IMR-90 (cell line): ENCODE results near the gene THAP5. TPM values are rescaled to one million over a fixed set of nuclear protein-coding genes. Genes with fewer than 3 reads are reported as not detected.
"Not testable (repeated sequence)": the region's sequence is repeated elsewhere in the genome, so short reads cannot be mapped to it uniquely, and the experiment has no call there.

Experiments used
- ATAC-seq: fragments of 200-7000 bp; cut with Tn5 transposase; 2 replicates; pipeline ENCODE4 v1.9.1; 2020; ENCODE audit warnings: low read depth, mild to moderate bottlenecking, moderate library complexity
- BruUV-seq: library from RNA; stranded (reverse); fragments of 400-500 nt; replicated peaks from 2 replicates; lab custom pipeline; 2021; lab: Mats Ljungman, UMichigan
- CTCF ChIA-PET: fragments of 300-600 bp; formaldehyde crosslinking; extraction: SDS; loops from one replicate; lab custom pipeline; 2021; ENCODE audit warnings: antibody characterized with exemption; lab: Yijun Ruan, JAX
- POLR2A ChIA-PET: fragments of 300-600 bp; sonication (Branson Sonifier 250); formaldehyde crosslinking; loops from one replicate; lab custom pipeline; 2022; ENCODE audit warnings: antibody characterized with exemption; ENCODE audit not compliant: unreplicated experiment; lab: Charles Lee
- DNase-seq: peaks from one replicate; pipeline ENCODE4 v3.0.0; 2013
- H2AFZ ChIP-seq: replicated peaks from 2 replicates; pipeline ENCODE3; 2013; ENCODE audit warnings: low read length, mild to moderate bottlenecking; ENCODE audit not compliant: poor library complexity
- H2AK5ac ChIP-seq: 2 replicates; pipeline ENCODE4 v1.6.1; 2013; ENCODE audit warnings: low read depth, low read length, inconsistent platforms
- H2AK9ac ChIP-seq: replicated peaks from 2 replicates; pipeline ENCODE3; 2013; ENCODE audit warnings: mild to moderate bottlenecking, low read depth, low read length, moderate library complexity; ENCODE audit not compliant: poor library complexity
- H2BK120ac ChIP-seq: 2 replicates; pipeline ENCODE4 v1.6.1; 2013; ENCODE audit warnings: low read depth, low read length, inconsistent platforms
- H2BK15ac ChIP-seq: 3 replicates; pipeline ENCODE4 v1.6.1; 2013; ENCODE audit warnings: low read depth, low read length, inconsistent platforms
- H2BK20ac ChIP-seq: 2 replicates; pipeline ENCODE4 v1.6.1; 2013; ENCODE audit warnings: low read depth, mild to moderate bottlenecking, inconsistent platforms, low read length, moderate library complexity
- H2BK5ac ChIP-seq: 2 replicates; pipeline ENCODE4 v1.6.1; 2013; ENCODE audit warnings: mild to moderate bottlenecking, low read depth, low read length, inconsistent platforms; ENCODE audit not compliant: poor library complexity, severe bottlenecking
- H3K14ac ChIP-seq: replicated peaks from 2 replicates; pipeline ENCODE4 v1.6.1; 2013; ENCODE audit warnings: low read depth, low read length, inconsistent platforms
- H3K18ac ChIP-seq: 2 replicates; pipeline ENCODE4 v1.6.1; 2013; ENCODE audit warnings: low read depth, low read length, control low read depth
- H3K23ac ChIP-seq: 2 replicates; pipeline ENCODE4 v1.6.1; 2013; ENCODE audit warnings: low read depth, low read length, inconsistent platforms
- H3K27ac ChIP-seq: 2 replicates; pipeline ENCODE4 v1.5.1; 2013; ENCODE audit warnings: mild to moderate bottlenecking, control low read depth, low read length; ENCODE audit not compliant: insufficient read depth
- H3K27me3 ChIP-seq: 2 replicates; pipeline ENCODE4 v1.6.1; 2013; ENCODE audit warnings: low read length; ENCODE audit not compliant: control insufficient read depth, insufficient read depth
- H3K36me3 ChIP-seq: 2 replicates; pipeline ENCODE4 v1.6.1; 2013; ENCODE audit warnings: low read length, mixed read lengths; ENCODE audit not compliant: control insufficient read depth, insufficient read depth
- H3K4ac ChIP-seq: 2 replicates; pipeline ENCODE4 v1.6.1; 2013; ENCODE audit warnings: low read depth, low read length, inconsistent platforms
- H3K4me1 ChIP-seq: 2 replicates; pipeline ENCODE4 v1.6.1; 2013; ENCODE audit warnings: low read length, mixed read lengths; ENCODE audit not compliant: control insufficient read depth, insufficient read depth
- H3K4me2 ChIP-seq: 2 replicates; pipeline ENCODE4 v1.6.1; 2013; ENCODE audit warnings: low read depth, mild to moderate bottlenecking, control low read depth, low read length, moderate library complexity
- H3K4me3 ChIP-seq: 2 replicates; pipeline ENCODE4 v1.5.1; 2013; ENCODE audit warnings: low read depth, mild to moderate bottlenecking, control low read depth, low read length, moderate library complexity; ENCODE audit not compliant: insufficient read depth
- H3K56ac ChIP-seq: 2 replicates; pipeline ENCODE4 v1.6.1; 2013; ENCODE audit warnings: low read length, inconsistent platforms; ENCODE audit not compliant: insufficient read depth; ENCODE audit errors: extremely low read depth
- H3K79me1 ChIP-seq, 2 experiments: 2 replicates each; pipeline ENCODE4 v1.6.1; 2013; ENCODE audit warnings: low read length in 2 of 2, inconsistent platforms in 1 of 2, low read depth in 1 of 2
- H3K9ac ChIP-seq: 2 replicates; pipeline ENCODE4 v1.6.1; 2013; ENCODE audit warnings: low read depth, low read length, control low read depth
- H3K9me1 ChIP-seq: 2 replicates; pipeline ENCODE4 v1.6.1; 2013; ENCODE audit warnings: low read length, inconsistent platforms; ENCODE audit not compliant: insufficient read depth
- H3K9me3 ChIP-seq: 2 replicates; pipeline ENCODE4 v1.6.1; 2013; ENCODE audit warnings: low read length; ENCODE audit not compliant: control insufficient read depth, insufficient read depth
- H4K20me1 ChIP-seq: 2 replicates; pipeline ENCODE4 v1.6.1; 2013; ENCODE audit warnings: low read length, inconsistent platforms; ENCODE audit not compliant: insufficient read depth
- H4K5ac ChIP-seq: 2 replicates; pipeline ENCODE4 v1.6.1; 2013; ENCODE audit warnings: mild to moderate bottlenecking, low read depth, low read length, control low read depth
- H4K8ac ChIP-seq, 2 experiments: 2 replicates each; pipeline ENCODE4 v1.6.1; 2013; ENCODE audit warnings: low read depth in 2 of 2, low read length in 2 of 2, control low read depth in 1 of 2, inconsistent platforms in 1 of 2
- H4K91ac ChIP-seq: 2 replicates; pipeline ENCODE4 v1.6.1; 2013; ENCODE audit warnings: low read depth, low read length, inconsistent platforms; ENCODE audit not compliant: insufficient read depth
- BHLHE40 ChIP-seq: fragments of 150-350 bp; IDR thresholded peaks from 2 replicates; pipeline ENCODE4 v1.6.1; 2016; ENCODE audit warnings: mild to moderate bottlenecking, low read depth, low read length
- MAFK ChIP-seq: IDR thresholded peaks from 2 replicates; pipeline ENCODE4 v1.6.1; 2012; ENCODE audit warnings: low read depth, low read length, improper control_type of control experiment
- MXI1 ChIP-seq: IDR thresholded peaks from 2 replicates; pipeline ENCODE4 v1.6.1; 2012; ENCODE audit warnings: low read depth, mild to moderate bottlenecking, low read length, moderate library complexity, borderline replicate concordance
- POLR2A ChIP-seq: IDR thresholded peaks from 2 replicates; pipeline ENCODE4 v1.6.1; 2012; ENCODE audit warnings: mild to moderate bottlenecking, low read depth, low read length
- USF2 ChIP-seq: fragments of 150-350 bp; IDR thresholded peaks from 2 replicates; pipeline ENCODE4 v1.6.1; 2017; ENCODE audit warnings: mild to moderate bottlenecking, antibody characterized with exemption, low read length, low read depth
- WGBS, 2 experiments: methylation state at CpG; one replicate each; pipeline versions ENCODE4 v1.1.5 to v1.1.7; 2013; ENCODE audit warnings: missing lambda C conversion rate in 2 of 2; ENCODE audit not compliant: insufficient read length in 1 of 2; ENCODE audit errors: extremely low coverage in 2 of 2; 5-methylcytosine and 5-hydroxymethylcytosine counted together
- dilution Hi-C: fragments of 300-500 bp; cut with HindIII; formaldehyde crosslinking; loops from one replicate; pipeline ENCODE4 v1.14.3; 2018; ENCODE audit warnings: low sequenced_read_pairs; ENCODE audit not compliant: unreplicated experiment
- in situ Hi-C: fragments of 300-500 bp; cut with MboI; formaldehyde crosslinking; loops from 3 replicates; pipeline ENCODE4 v1.14.3; 2019; ENCODE audit warnings: low sequenced_read_pairs, inconsistent platforms, mixed read lengths
- intact Hi-C: fragments of 100-400 bp; cut with micrococcal nuclease; formaldehyde crosslinking; loops from 2 replicates; pipeline ENCODE4 v1.10.0; 2022
- polyA plus RNA-seq, 3 experiments: library from polyadenylated mRNA; depleted of rRNA; stranded (reverse); fragments of >200 nt; gene quantifications; 2 replicates each; pipeline ENCODE4 v1.2.3, GENCODE V29; 2012; ENCODE audit warnings: low replicate concordance in 1 of 3
- total RNA-seq: library from RNA; depleted of rRNA; stranded (reverse); fragments of >200 nt; gene quantifications from 2 replicates; pipeline ENCODE4 v1.2.3, GENCODE V29; 2012
- TF ChIP-seq, protein P1 (sequence below): conservative IDR thresholded peaks from 2 replicates; pipeline ENCODE4 v1.5.1; 2012; ENCODE audit warnings: mild to moderate bottlenecking, low read depth, low read length, improper control_type of control experiment

Gene THAP5
- total and polyA plus RNA-seq, 2 of the 4 experiments (the other 2 are of a cell fraction) = 6.7 to 23.7 TPM

DNA sequence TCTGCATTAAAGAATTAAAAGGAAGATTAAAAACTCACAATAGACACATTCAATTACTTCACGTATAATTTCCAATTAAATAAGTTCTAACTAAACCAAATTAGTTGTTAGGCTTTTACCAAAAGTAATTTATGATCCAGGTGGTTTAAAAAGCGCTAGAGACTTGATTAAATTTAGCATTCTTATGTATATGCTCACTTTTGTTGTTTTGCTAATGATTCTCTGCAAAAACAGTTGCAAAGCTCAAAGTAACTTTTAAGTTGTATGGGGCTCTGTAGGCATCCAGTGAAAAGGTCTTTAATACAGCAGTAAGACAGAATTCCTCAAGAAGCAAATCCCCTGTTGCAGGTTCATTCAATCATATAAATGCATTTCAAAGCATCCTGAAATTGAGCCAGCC, 28.0 kb downstream of the THAP5 start:
- no peak overlapping the region for H3K9ac ChIP-seq
- no peak for TF ChIP-seq POLR2A
- no peak for TF ChIP-seq MXI1
- TF ChIP-seq USF2 = no peak
- TF ChIP-seq MAFK = no peak
- TF ChIP-seq BHLHE40 = no peak
- TF ChIP-seq, protein P1, sequence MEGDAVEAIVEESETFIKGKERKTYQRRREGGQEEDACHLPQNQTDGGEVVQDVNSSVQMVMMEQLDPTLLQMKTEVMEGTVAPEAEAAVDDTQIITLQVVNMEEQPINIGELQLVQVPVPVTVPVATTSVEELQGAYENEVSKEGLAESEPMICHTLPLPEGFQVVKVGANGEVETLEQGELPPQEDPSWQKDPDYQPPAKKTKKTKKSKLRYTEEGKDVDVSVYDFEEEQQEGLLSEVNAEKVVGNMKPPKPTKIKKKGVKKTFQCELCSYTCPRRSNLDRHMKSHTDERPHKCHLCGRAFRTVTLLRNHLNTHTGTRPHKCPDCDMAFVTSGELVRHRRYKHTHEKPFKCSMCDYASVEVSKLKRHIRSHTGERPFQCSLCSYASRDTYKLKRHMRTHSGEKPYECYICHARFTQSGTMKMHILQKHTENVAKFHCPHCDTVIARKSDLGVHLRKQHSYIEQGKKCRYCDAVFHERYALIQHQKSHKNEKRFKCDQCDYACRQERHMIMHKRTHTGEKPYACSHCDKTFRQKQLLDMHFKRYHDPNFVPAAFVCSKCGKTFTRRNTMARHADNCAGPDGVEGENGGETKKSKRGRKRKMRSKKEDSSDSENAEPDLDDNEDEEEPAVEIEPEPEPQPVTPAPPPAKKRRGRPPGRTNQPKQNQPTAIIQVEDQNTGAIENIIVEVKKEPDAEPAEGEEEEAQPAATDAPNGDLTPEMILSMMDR = no peak
- in situ Hi-C loops (no loop called here), intact Hi-C loops (no loop called here), dilution Hi-C loops (no loop called here)
- H3K4me1 ChIP-seq = no peaks in the 10 kb centered on the region
- no peak for ATAC-seq
- no peak overlapping the region for H2AFZ ChIP-seq
- no peak overlapping the region for H2BK20ac ChIP-seq
- H4K5ac ChIP-seq = no peak overlapping the region
- no peak overlapping the region for H2AK5ac ChIP-seq
- H4K91ac ChIP-seq = no peak overlapping the region
- H4K8ac ChIP-seq = no peak overlapping the region
- BruUV-seq = no TSS peak
- H3K4ac ChIP-seq = no peak overlapping the region
- H3K23ac ChIP-seq = no peak overlapping the region
- POLR2A ChIA-PET = no interaction called here
- H3K27ac ChIP-seq = no peak overlapping the region
- no peaks in the 10 kb centered on the region for H3K27me3 ChIP-seq
- no peak overlapping the region for H2BK15ac ChIP-seq
- no peak overlapping the region for H3K4me2 ChIP-seq
- H3K36me3 ChIP-seq = no peaks in the 10 kb centered on the region
- H2BK120ac ChIP-seq = no peak overlapping the region
- H2BK5ac ChIP-seq = no peak overlapping the region
- H3K9me1 ChIP-seq = no peaks in the 10 kb centered on the region
- H3K14ac ChIP-seq = no peak overlapping the region
- no peak overlapping the region for H3K18ac ChIP-seq
- CTCF ChIA-PET = no interaction called here
- no peak overlapping the region for H3K4me3 ChIP-seq
- no peak for DNase-seq
- no peaks in the 10 kb centered on the region for H3K79me1 ChIP-seq
- WGBS, 2 experiments = no CpG with 5 or more reads among the region's 2 CpGs
- H4K20me1 ChIP-seq = no peaks in the 10 kb centered on the region
- no peaks in the 10 kb centered on the region for H3K9me3 ChIP-seq
- H3K56ac ChIP-seq = no peak overlapping the region
- no peak overlapping the region for H2AK9ac ChIP-seq

GRCh38 chr7:108538685-108539084, 30.8 kb downstream of the THAP5 start:
- H3K9me1 ChIP-seq, H2BK120ac ChIP-seq, H3K27me3 ChIP-seq, H4K20me1 ChIP-seq, H3K18ac ChIP-seq, H2BK5ac ChIP-seq, H3K9me3 ChIP-seq, H3K56ac ChIP-seq, H2AK9ac ChIP-seq, BruUV-seq, H2AK5ac ChIP-seq, intact Hi-C loops, dilution Hi-C loops, H4K5ac ChIP-seq, H3K23ac ChIP-seq, H2BK20ac ChIP-seq, H3K27ac ChIP-seq, H3K4me1 ChIP-seq, H4K91ac ChIP-seq, POLR2A ChIA-PET, ATAC-seq, DNase-seq, H4K8ac ChIP-seq, H3K4me3 ChIP-seq, H3K14ac ChIP-seq, H2BK15ac ChIP-seq, H3K4me2 ChIP-seq, H3K36me3 ChIP-seq, H3K9ac ChIP-seq, in situ Hi-C loops, H2AFZ ChIP-seq, H3K79me1 ChIP-seq, H3K4ac ChIP-seq, CTCF ChIA-PET: not testable (repeated sequence)
- WGBS, 2 experiments = no CpG with 5 or more reads among the region's 4 CpGs
